ENCODE results near the gene GALNT17. TPM values are rescaled to one million over a fixed set of nuclear protein-coding genes. Genes with fewer than 3 reads are reported as not detected.
"Not testable (repeated sequence)": the region's sequence is repeated elsewhere in the genome, so short reads cannot be mapped to it uniquely, and the experiment has no call there.

Gene GALNT17
- total RNA-seq, 1 experiment from 2014 or later = not detected

DNA sequence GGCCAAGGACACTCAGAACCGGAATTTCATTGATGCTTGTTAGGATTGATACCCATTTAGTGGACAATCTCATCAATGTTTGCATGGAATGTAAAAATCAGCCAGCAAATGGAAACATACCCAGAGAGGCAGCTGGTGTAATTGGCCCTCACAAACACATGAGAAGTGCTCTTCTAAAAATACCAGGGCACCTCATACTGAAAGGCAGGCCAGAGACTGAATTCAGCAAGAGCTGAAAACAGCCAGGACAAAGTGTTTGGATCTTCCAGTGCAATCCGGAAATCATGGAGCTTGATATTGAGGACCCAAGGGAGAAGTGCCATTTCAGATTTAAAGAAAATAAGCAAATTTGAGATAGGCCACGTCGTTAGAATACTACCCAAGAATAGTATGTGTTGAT, 498.6 kb downstream of the GALNT17 start:
- H3K4me3 ChIP-seq (ENCODE audit: low read depth, low read length, poor library complexity, severe bottlenecking) = no peak overlapping the region
- H3K27ac ChIP-seq (ENCODE audit: low read depth, low read length, poor library complexity, severe bottlenecking) = no peak overlapping the region
- CTCF ChIA-PET = no interaction called here
- TF ChIP-seq EZH2 (IDR thresholded peaks at IDR 0.05; ENCODE audit: borderline replicate concordance, low read depth, low read length, poor library complexity, severe bottlenecking) = no peak
- TF ChIP-seq, protein P1, sequence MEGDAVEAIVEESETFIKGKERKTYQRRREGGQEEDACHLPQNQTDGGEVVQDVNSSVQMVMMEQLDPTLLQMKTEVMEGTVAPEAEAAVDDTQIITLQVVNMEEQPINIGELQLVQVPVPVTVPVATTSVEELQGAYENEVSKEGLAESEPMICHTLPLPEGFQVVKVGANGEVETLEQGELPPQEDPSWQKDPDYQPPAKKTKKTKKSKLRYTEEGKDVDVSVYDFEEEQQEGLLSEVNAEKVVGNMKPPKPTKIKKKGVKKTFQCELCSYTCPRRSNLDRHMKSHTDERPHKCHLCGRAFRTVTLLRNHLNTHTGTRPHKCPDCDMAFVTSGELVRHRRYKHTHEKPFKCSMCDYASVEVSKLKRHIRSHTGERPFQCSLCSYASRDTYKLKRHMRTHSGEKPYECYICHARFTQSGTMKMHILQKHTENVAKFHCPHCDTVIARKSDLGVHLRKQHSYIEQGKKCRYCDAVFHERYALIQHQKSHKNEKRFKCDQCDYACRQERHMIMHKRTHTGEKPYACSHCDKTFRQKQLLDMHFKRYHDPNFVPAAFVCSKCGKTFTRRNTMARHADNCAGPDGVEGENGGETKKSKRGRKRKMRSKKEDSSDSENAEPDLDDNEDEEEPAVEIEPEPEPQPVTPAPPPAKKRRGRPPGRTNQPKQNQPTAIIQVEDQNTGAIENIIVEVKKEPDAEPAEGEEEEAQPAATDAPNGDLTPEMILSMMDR (conservative IDR thresholded peaks at IDR 0.05; ENCODE audit: low read depth, low read length) = no peak
- H3K36me3 ChIP-seq (ENCODE audit: insufficient read depth, low read length, poor library complexity, severe bottlenecking) = no peaks in the 10 kb centered on the region
- H3K9me3 ChIP-seq (ENCODE audit: low read depth, low read length, poor library complexity, severe bottlenecking) = peaks cover 9% of the 10 kb centered on the region
- POLR2A ChIA-PET (ENCODE audit: low non-redundant PET) = no interaction called here
- no TSS peak for BruUV-seq (replicated peaks)
- H3K4me1 ChIP-seq (ENCODE audit: insufficient read depth, low read length, poor library complexity, severe bottlenecking) = no peaks in the 10 kb centered on the region
- no peaks in the 10 kb centered on the region for H3K27me3 ChIP-seq (replicated peaks; ENCODE audit: insufficient read depth, low read depth, low read length, poor library complexity)
- intact Hi-C loops (cut with micrococcal nuclease; ENCODE audit: unreplicated experiment) = no loop called here
- no peak for DNase-seq (ENCODE audit: low spot score)

DNA sequence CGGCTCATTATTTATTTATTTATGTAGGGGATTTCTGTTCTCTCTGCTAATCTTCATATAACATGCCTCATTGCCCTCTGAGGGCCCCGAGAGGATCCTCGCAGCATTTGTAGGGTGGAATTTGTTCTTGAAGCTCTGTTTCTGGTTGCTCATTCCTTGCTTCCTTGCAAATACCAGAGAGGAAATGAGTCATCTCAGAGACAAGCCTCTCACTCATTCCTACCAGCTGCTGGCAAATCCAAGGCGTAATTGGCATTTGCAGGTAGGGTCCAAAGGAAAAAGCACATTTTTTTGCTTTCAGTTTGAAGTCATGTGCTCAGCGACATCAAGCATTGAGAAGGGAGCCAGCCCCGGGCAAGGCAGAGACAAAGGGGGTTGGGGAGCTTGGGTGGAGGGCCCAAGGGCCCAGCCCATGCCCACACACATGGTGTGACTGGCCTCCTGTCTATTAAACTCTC, 501.6 kb downstream of the GALNT17 start:
- Histone ChIP-seq H3K27me3 (replicated peaks; ENCODE audit: insufficient read depth, low read depth, low read length, poor library complexity) (no peaks in the 10 kb centered on the region), H3K4me3 (ENCODE audit: low read depth, low read length, poor library complexity, severe bottlenecking) (no peak overlapping the region), H3K36me3 (ENCODE audit: insufficient read depth, low read length, poor library complexity, severe bottlenecking) (no peaks in the 10 kb centered on the region), H3K4me1 (ENCODE audit: insufficient read depth, low read length, poor library complexity, severe bottlenecking) (no peaks in the 10 kb centered on the region), H3K9me3 (ENCODE audit: low read depth, low read length, poor library complexity, severe bottlenecking) (peaks cover 12% of the 10 kb centered on the region), H3K27ac (ENCODE audit: low read depth, low read length, poor library complexity, severe bottlenecking) (no peak overlapping the region)
- TF ChIP-seq, protein P1 (conservative IDR thresholded peaks at IDR 0.05; ENCODE audit: low read depth, low read length) = no peak
- no peak for TF ChIP-seq EZH2 (IDR thresholded peaks at IDR 0.05; ENCODE audit: borderline replicate concordance, low read depth, low read length, poor library complexity, severe bottlenecking)
- DNase-seq (ENCODE audit: low spot score) = peak; percentile 25
- BruUV-seq (replicated peaks) = no TSS peak
- CTCF ChIA-PET = no interaction called here
- intact Hi-C loops (cut with micrococcal nuclease; ENCODE audit: unreplicated experiment) = no loop called here
- POLR2A ChIA-PET (ENCODE audit: low non-redundant PET) = no interaction called here

DNA sequence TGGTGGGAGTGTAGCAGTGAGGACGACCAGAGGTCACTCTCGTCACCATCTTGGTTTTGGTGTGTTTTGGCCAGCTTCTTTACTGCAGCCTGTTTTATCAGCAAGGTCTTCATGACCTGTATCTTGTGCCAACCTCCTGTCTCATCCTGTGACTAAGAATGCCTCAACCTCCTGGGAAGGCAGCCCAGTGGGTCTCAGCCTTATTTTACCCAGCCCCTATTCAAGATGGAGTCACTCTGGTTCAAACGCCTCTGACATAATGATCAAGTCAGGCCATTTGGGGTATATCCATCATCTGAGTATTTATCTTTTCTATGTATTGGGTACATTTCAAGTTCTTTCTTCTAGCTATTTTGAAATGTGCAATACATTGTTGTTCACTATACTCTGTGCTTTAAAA, 503.9 kb downstream of the GALNT17 start:
- H3K4me3 ChIP-seq (ENCODE audit: low read depth, low read length, poor library complexity, severe bottlenecking); H3K27ac ChIP-seq (ENCODE audit: low read depth, low read length, poor library complexity, severe bottlenecking); CTCF ChIA-PET; intact Hi-C loops (cut with micrococcal nuclease; ENCODE audit: unreplicated experiment); H3K27me3 ChIP-seq (replicated peaks; ENCODE audit: insufficient read depth, low read depth, low read length, poor library complexity); BruUV-seq (replicated peaks); H3K36me3 ChIP-seq (ENCODE audit: insufficient read depth, low read length, poor library complexity, severe bottlenecking); DNase-seq (ENCODE audit: low spot score); POLR2A ChIA-PET (ENCODE audit: low non-redundant PET); H3K4me1 ChIP-seq (ENCODE audit: insufficient read depth, low read length, poor library complexity, severe bottlenecking): not testable (repeated sequence)
- H3K9me3 ChIP-seq (ENCODE audit: low read depth, low read length, poor library complexity, severe bottlenecking) = peaks cover 14% of the 10 kb centered on the region

DNA sequence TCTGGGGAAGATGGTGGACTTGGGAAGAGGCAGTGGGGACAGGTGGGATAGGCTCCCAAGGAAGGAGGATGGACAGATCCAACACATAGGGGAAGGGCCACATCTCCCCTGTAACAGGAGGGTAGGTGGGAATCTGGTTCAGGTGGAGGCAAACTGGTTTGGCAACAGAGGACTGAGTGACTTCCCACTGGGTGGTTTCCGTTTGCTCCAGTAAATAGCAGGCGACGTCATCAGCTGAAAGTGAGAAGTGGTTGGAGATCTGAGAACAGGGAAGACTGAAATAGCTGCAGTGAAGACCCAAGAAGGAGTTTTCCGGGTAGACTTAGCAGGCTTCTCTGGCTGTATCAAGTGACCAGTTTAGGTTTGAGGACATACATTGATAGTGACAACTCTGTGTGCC, 504.4 kb downstream of the GALNT17 start:
- intact Hi-C loops (cut with micrococcal nuclease; ENCODE audit: unreplicated experiment) = no loop called here
- POLR2A ChIA-PET (ENCODE audit: low non-redundant PET) = no interaction called here
- no peak for DNase-seq (ENCODE audit: low spot score)
- CTCF ChIA-PET = no interaction called here
- Histone ChIP-seq H3K4me3 (ENCODE audit: low read depth, low read length, poor library complexity, severe bottlenecking) (no peak overlapping the region), H3K4me1 (ENCODE audit: insufficient read depth, low read length, poor library complexity, severe bottlenecking) (no peaks in the 10 kb centered on the region), H3K9me3 (ENCODE audit: low read depth, low read length, poor library complexity, severe bottlenecking) (peaks cover 16% of the 10 kb centered on the region), H3K27me3 (replicated peaks; ENCODE audit: insufficient read depth, low read depth, low read length, poor library complexity) (no peaks in the 10 kb centered on the region), H3K27ac (ENCODE audit: low read depth, low read length, poor library complexity, severe bottlenecking) (no peak overlapping the region), H3K36me3 (ENCODE audit: insufficient read depth, low read length, poor library complexity, severe bottlenecking) (no peaks in the 10 kb centered on the region)
- BruUV-seq (replicated peaks) = no TSS peak
- TF ChIP-seq, protein P1 (conservative IDR thresholded peaks at IDR 0.05; ENCODE audit: low read depth, low read length) = no peak
- no peak for TF ChIP-seq EZH2 (IDR thresholded peaks at IDR 0.05; ENCODE audit: borderline replicate concordance, low read depth, low read length, poor library complexity, severe bottlenecking)

Measured in A673 (cell line).